ENCODE results near the gene AGK.
"Not testable (repeated sequence)": the region's sequence is repeated elsewhere in the genome, so short reads cannot be mapped to it uniquely, and the experiment has no call there.

The AGK gene

GRCh38 chr7:141588912-141589311, 37.7 kb downstream of the AGK start:
- no peak for DNase-seq

GRCh38 chr7:141590071-141590470, 38.9 kb downstream of the AGK start:
- no peak for DNase-seq

DNA sequence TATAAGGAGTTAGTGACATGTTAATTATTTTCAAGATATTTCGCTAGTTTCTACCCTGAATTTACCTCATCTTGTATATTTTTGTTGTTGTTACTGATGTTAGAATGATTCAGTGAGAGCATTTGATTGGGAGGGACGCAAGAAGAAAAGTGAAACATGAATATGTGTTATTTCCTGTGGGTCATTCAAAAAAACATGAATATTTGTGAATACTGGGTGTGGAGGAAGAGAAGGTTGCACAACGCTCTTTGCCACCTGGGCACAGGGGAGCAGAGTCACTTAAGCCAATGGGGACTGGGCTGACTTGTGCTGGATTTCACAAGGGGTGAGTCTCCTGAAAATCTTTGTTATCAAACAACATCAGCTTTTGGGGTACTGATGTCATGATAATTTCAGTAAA, 39.5 kb downstream of the AGK start:
- DNase-seq, result no peak

GRCh38 chr7:141593134-141593533, 41.9 kb downstream of the AGK start:
- DNase-seq, result peak; percentile 57

DNA sequence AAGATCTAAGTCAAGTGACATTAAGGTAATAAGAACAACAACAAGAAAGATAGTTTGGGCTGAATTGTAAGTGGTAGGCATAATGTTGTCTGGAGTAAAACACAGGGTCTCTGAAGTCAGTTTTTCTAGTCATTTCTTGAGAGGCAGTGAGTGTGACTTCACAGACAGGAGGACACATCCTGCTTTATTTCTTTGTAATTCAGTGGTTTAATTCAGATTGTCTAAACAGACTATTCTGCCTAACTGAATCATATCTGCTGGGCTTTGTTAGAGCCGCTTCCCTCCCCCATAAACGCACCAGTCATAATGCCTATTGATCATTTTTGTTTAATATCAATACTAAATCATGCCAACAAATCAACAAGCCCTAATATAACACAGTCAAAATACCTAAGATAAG, 46.8 kb downstream of the AGK start:
- no peak for DNase-seq

DNA sequence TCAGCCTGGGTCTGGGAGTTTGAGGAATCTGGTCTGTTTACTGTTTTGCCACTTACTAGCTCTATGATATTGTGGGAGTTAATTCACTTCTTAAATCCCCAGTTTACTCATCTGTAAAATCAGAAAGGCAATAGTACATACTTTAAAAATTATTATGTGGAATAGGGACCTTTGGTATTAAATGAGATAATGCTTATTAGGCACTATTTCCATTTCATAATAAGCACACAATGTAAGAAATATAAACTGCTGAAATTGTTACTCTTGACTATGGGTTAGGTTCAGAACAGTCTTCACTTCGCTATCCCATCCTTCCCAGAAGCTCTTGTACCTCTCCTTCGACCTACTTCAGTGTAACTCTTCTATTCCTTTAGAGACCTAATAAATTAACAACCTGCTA, 47.2 kb downstream of the AGK start:
- no peak for DNase-seq

DNA sequence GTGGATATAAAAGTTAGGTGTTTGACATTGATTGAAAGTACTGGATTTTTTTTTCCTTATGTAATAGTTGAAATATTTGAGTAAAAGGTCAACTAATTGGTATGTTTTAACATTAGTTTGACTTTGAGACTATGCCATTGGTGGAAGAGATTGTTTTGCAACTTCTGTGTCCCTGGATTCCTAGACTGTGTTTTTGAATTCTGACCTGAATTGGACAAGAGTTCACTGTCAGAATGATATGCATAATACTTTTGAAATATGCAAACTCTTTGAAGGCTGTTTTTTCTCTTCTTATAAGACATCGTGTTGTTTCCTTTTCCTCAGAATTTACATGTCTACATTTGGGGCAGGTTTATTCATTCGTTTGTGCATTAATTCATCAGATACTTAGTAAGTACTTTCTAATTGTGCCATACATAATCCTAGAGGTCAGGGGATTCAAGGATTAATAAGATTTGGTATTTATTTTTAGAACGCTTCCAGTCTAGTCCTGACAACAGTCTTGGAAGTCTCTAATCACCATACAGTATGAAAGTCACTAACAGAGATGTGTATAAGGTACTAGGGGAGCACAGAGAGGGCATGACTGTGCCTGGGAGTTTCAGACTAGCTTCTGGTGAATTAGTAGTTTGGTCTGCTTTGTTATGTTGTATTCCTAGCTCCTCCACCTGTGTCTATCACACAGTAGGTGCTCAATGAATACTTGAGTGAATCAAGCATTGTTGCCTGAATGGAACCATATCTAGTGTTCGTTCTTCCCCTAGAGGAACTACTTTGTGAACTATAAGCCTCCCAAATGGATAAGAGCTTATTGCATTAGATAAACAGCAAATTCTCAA, 49.2 kb downstream of the AGK start:
- no peak for DNase-seq

GRCh38 chr7:141609576-141609975, 58.4 kb downstream of the AGK start:
- no peak for DNase-seq

DNA sequence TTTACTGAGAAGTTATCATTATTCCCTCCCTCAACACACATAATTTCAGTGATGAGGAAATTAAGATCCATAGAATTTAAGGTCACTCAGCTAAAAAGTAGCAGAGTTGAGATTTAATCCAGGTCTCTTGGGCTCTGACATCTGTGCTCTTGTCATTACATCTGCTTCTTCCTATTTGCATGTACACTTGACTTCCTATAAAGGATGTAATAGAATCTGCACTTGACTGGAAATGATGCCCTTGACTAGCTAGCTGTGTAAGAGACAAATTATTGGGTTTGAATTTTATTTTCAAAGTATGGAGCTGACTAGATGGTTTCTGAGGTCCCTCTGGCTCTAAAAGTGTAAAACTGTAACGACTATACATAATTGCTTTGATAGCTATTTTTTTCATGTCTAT, 59.5 kb downstream of the AGK start:
- no peak for DNase-seq

DNA sequence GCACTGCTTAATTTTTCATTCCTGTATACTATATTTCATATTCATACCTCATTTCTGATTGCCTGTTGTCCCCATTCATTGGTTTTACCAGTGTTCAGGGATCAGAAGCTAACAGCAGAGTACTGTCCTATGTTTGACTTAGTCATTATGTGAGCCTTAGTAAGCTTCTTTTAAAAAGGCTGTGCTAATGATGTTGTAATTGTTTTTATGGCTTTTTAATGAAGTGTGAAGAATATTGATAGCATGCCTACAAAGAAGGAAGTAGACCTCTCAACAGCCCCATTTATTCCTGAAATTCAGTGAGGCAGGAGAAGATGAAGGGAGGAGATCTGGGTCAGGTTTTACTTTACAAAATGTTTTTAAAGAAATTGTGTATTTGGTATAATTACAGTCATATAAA, 61.7 kb downstream of the AGK start:
- DNase-seq, result no peak

GRCh38 chr7:141617280-141617679, 66.1 kb downstream of the AGK start:
- no peak for DNase-seq

GRCh38 chr7:141619745-141620144, 68.5 kb downstream of the AGK start:
- no peak for DNase-seq

GRCh38 chr7:141624763-141625162, 73.6 kb downstream of the AGK start:
- no peak for DNase-seq

GRCh38 chr7:141630621-141631020, 79.4 kb downstream of the AGK start:
- DNase-seq, result no peak

DNA sequence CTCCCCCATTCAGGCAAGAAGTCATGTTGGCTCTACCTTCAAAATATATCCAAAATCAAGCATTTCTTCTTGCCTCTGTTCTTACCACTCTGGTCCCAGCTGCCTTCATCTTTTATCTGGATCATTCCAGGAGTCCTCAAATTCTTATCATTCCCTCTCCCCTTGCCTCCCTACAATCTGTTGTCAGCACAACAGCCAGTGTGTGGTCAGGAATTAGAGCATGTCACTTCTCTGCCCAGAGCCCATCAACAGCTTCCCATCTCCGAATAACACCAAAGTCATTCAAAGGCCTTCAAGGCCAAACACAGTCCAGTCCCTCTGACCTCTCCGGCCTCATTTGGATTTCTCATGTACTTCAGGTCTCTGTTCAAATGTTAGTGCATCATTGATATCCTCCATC, 80.3 kb downstream of the AGK start:
- DNase-seq, result no peak

- DNase-seq, result no peak
Measured at GRCh38 chr7:141634065-141634464, 82.9 kb downstream of the AGK start.

GRCh38 chr7:141636053-141636452, 84.8 kb downstream of the AGK start:
- no peak for DNase-seq

GRCh38 chr7:141640239-141640840, 89.1 kb downstream of the AGK start:
- DNase-seq, result no peak

GRCh38 chr7:141641876-141642275, 90.7 kb downstream of the AGK start:
- no peak for DNase-seq

DNA sequence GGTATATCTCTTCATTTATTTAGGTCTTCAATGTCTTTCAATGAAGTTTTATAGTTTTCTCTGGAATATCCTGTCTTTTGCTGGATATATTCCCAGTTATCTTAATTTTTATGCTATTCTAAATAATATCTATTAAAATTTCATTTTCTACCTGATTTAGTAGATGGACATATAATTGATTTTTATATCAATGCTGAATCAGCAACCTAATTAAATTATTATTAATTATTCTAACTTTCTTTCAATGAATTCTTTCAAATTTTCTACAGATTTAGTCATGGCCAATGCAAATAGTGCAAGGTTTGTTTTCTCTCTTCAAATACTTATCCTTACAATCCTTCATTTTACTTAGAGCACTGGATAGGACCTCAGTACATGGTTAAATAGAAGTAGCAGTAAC, 94.0 kb downstream of the AGK start:
- DNase-seq, result no peak

DNA sequence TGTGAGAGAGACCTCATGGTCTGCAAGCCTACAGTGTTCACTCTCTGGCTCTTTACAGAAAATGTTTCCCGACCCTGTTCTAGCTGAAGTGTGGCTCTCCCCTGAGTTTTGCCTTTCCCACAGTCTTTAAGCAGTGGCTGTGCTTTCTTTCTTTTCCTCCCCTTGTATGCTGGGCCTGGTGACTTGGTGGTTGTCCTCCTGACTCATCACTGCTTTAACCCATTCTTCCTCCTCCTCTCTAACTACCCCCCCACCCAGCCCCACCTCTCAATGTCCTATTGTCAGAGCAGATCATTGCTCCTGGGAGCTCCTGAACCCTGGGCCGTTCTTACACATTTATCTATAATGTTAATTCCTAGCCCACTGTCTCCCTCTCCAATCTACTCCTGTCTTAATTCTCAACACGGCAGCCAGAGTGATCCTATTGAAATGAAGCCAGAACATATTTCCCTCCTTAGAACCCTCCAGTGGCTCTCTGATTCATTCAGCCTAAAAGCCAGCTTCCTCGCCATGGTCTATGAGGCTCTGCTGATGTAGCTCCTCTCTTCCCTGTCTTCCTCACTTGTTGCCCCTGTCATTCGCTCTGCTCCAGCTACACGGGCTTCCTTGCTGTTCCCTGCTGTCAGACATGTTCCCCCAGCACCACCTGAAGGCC, 95.7 kb downstream of the AGK start:
- no peak for DNase-seq

- not testable (repeated sequence) for DNase-seq
Measured at GRCh38 chr7:141647701-141648100, 96.5 kb downstream of the AGK start.

DNA sequence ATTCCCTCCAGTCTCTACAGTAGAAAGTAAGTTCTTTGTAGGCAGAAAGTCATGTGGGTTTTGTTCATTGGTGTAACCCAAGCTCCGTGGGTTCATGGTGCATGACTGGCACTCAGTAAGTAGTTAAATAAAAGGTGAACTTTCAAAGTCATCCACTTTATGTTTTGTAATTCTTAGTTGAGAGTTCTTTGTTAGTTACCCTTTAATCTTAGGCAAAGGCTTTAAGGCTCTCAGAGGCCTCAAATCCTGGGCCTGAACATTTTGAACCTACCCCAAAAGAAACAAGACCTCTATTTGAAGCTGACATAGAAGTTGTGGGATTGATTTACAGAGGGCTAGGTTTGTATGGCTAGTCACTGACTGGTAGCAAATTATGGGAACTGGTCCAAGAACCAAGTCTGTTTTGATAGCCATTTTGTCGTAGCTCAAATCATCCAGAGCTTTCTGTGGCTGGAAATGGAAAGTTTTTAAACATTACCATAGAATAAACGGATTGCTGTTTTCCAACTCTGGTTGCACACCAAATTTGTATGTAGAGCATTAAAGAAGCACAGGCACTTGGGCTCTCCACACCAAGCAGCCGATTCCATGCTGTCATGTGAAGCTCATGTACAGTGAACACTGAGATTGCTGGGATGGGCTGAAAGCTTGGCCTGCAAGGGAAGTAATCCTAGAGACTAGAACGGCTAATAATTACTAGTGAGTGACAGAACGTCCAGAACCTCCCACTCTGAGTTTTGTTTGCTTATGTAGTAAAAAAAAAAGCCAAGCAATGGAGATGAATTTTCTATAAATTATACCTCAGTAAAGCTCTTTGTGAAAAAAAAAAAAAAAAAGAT, 97.3 kb downstream of the AGK start:
- DNase-seq, result no peak

Measured in NCI-H1694 (cell line).